Hematopoietic multipotent progenitor cell treated with erythropoietin and hydrocortisone succinate and interleukin-3 and kit ligand, for 17 days (in vitro differentiated cells): ENCODE measurements around the gene TMC8.
A peak's percentile ranks its signal among the peaks of the same experiment; 100 is the strongest.

Source experiments
- DNase-seq: peaks from one replicate; pipeline ENCODE4 v3.0.0-alpha.2; 2015; ENCODE audit warnings: low spot score

Gene TMC8

DNA sequence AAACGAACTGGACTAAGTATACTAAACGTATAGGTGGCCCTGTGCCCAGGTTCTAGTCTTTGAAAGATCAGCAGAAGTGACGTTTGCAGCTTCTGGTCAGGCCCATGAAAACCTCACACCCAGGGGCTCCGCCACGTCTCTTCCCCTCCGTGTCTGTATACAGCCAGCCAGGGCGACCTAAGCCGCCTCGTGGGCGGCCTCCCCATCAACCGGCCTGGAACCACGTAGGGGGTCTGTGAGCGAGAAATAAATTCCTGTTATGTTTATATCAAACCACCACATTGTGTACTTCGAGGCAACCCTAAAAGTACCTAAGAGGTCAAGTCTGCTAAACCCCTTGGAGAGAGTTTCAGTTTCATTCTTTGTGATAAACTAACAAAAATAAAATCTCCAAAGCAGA, 49.5 kb downstream of the TMC8 start:
- no peak for DNase-seq

DNA sequence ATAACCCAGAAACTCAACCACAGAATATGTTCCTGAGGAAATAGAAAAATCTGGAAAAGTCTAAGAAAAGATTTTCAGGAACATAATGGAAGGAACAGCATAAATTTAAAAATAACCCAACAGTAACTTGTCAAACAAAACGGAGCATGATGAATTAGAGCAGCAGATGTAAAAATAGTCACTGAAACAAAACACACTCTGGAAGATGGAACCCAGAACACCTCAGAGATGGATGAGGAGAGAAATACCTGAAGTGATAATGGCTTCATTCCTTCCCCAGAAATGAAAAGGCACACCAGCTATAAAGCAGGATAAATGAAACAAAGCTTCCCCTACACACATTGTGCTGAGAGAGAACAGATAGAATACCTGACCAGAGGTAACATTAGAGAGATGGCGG, 49.9 kb downstream of the TMC8 start:
- DNase-seq, result no peak

DNA sequence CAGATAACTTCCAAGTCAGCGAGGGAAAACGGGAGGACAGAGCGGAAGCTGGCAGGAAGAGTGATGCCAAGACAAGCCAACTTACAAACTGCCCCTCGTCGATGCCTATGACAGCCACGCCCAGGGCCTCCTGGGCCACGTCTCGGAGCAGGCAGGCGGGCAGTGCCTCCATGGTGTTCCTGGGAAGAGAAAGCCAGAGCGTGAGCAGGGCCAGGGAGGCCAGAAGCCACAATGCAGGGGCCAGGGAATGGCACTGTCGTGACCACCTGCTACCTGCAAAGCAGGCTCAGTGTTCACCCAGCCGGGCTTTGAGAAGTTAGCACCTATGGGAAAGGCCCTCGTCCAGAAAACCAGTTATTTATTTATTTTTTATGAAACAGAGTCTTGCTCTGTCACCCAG, 51.9 kb downstream of the TMC8 start:
- no peak for DNase-seq

DNA sequence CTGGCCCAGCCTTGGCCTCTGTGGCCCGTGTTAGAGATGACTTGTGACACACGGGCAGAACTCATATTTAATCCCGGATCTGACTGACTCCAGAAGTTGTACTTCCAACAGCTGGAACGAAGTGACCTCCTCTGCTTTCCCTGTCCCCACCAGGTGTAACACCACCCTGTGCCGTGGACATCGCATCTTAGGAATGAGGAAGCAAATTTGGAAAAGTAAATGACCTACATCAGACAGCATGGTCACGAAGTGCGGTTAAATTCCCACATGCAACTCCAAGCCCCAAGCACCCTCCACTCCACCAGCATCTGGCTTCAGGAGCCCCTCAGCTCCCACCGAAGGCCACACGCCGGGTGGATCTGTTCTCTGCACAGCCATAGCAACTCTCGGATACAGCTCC, 53.3 kb downstream of the TMC8 start:
- no peak for DNase-seq

DNA sequence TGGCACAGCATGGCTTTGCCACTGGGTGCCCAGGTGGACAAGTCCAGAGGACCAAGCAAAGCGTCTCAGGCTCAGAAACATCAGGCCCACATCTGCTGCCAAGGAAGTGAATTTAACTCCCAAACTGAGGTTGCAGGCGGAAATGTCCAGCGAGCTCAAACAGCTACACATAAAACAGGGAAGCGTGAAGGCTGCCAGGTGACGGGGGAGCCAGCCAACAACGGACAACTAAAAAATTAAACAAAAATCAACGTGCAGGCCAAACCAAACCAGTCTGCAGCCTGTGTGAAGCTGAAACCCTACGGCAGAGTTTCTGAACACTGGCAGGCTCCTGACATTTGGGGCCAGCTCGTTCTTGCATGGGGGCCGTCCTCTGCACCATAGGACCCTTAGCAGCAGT, 53.8 kb downstream of the TMC8 start:
- no peak for DNase-seq

DNA sequence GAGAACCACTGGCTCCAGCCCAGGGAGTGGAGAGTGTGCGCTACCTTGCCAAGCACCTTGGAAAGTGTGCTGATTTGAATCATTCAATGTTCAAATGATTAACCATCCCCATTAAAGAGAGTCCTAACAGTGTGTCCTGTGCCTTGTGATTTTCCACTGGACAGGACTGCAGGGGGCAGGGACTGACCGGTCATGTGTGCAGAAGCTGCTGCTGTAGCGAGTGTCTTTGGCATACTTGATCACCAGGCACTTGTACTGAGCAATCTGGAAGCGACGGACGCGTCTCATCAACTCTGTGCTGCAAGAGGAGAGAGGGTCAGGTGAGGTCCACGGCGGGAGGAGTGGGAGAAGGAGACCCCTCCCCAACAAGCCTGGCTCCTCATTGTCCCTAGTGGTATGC, 54.3 kb downstream of the TMC8 start:
- DNase-seq, result no peak

DNA sequence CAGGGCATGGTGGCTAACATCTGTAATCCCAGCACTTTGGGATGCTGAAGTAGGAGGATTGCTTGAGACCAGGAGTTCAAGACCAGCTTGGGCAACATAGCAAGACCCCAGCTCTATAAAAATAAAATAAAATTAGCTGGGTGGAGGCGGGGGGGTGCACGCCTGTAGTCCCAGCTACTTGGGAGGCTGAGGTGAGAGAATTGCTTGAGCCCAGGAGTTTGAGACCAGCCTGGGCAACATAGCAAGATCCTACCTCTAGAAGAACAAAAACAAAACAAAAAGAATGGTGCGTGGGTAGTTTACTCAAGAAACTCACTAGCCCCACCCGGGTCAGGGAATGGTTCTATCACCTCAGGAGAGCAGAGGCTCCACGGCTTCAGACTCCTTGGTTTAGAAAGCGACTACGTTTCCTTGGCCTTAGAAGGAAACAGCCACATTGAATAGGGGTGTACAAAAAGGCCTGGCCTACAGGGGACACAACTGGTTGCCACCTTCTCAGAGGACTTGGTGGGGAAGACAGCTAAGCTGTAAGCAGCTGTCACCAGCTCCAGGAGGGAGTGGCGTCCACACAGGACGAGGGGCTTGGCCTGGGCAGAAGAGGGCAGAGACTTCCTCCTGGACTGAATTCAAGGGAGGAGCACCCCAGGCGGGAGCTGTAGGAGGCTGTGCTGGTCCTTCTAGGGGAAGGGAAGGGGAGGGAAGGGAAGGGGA, 55.6 kb downstream of the TMC8 start:
- peak; percentile 31 for DNase-seq

DNA sequence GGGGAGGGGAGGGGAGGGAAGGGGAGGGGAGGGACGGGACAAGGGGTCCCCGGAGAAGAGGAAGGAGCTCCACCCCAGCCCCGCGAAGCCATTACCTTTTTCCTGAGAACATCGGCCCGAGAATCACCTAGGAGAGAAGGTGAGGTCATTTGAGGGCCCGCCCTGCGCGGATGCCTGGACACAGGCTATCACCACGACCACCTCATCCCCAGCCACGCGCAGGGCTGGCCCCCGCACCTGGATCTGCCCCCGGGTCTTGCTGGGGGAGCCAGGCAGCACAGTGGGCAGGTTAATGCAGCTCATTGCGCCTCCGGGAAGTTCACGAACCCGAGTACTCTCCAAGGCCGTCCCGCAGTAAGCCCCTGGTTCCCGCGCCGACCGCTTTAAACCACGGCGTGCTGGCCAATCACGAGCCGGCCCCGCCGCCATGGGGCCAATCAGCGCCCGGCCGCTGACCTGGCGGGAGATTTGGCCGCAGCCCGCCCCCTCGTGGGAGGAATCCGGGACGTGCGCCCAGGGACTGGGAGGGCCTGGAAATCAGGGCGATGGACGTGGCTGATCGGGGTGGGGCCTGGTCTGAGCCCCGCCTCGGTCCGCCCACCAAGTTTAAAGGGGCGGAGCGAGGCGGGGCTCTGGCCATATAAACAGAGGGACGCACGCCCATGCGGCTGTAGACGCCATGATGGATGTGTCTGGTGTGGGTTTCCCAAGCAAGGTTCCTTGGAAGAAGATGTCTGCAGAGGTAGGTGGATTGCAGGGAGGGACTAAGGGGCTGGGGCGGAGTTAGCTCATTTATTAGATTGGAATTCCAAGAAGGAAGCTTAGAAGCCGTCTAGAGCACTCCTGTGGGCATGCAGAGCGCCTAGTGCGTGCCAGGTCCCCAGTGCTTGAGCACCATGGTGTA, 56.4 kb downstream of the TMC8 start, which contains the start of the genes AFMID and TK1:
Gene AFMID, plus strand, starts transcription at position 671 of the 904 bp plus-strand sequence. Its CDS starts 9 bp downstream, at position 680.
Gene TK1, minus strand, starts transcription at position 361 of the 904 bp plus-strand sequence. Its CDS starts 58 bp downstream, at position 303.
- DNase-seq, result peak; percentile 97
